Lung (tissue), 12 donors: ENCODE measurements around the gene XPR1. TPM values are rescaled to one million over a fixed set of nuclear protein-coding genes. Genes with fewer than 3 reads are reported as not detected.

Experiments used
- ATAC-seq: fragments of 200-7000 bp; cut with Tn5 transposase; one replicate; pipeline ENCODE4 v1.9.1; 2020; ENCODE audit warnings: moderate number of reproducible peaks; ENCODE audit not compliant: insufficient read depth, low FRiP score
- DNase-seq, 3 donors: peaks; one replicate each; pipeline ENCODE4 v3.0.0-alpha.2; 2013 to 2017
- H3K27ac ChIP-seq, 2 donors: one replicate each; pipeline ENCODE4 v1.5.1; 2013; ENCODE audit warnings: mild to moderate bottlenecking in 2 of 2, moderate library complexity in 2 of 2, control low read depth in 1 of 2, inconsistent platforms in 1 of 2, low read depth in 1 of 2, low read length in 1 of 2
- H3K27me3 ChIP-seq, 3 donors: one replicate each; pipeline ENCODE4 v1.5.1; 2013; ENCODE audit warnings: low read length in 2 of 3; ENCODE audit not compliant: control insufficient read depth in 3 of 3, insufficient read depth in 3 of 3
- H3K36me3 ChIP-seq, 4 donors: one replicate each; pipeline ENCODE4 v1.5.1; 2013; ENCODE audit warnings: low read length in 4 of 4, mild to moderate bottlenecking in 1 of 4, moderate library complexity in 1 of 4; ENCODE audit not compliant: control insufficient read depth in 4 of 4, insufficient read depth in 4 of 4
- H3K4me1 ChIP-seq, 5 donors: one replicate each; pipeline ENCODE4 v1.5.1; 2013; ENCODE audit warnings: low read length in 5 of 5, mild to moderate bottlenecking in 2 of 5, moderate library complexity in 1 of 5; ENCODE audit not compliant: control insufficient read depth in 5 of 5, insufficient read depth in 5 of 5
- H3K4me3 ChIP-seq: one replicate; pipeline ENCODE4 v1.5.1; 2013; ENCODE audit warnings: mild to moderate bottlenecking, control low read depth, moderate library complexity
- H3K9ac ChIP-seq, 2 donors: one replicate each; pipeline ENCODE4 v1.5.1; 2013; ENCODE audit warnings: low read length in 2 of 2, control low read depth in 1 of 2; ENCODE audit not compliant: insufficient read depth in 1 of 2
- H3K9me3 ChIP-seq, 4 donors: one replicate each; pipeline ENCODE4 v1.5.1; 2013; ENCODE audit warnings: low read length in 3 of 4, mild to moderate bottlenecking in 1 of 4, moderate library complexity in 1 of 4; ENCODE audit not compliant: control insufficient read depth in 4 of 4, insufficient read depth in 3 of 4
- CTCF ChIP-seq: IDR thresholded peaks from 2 replicates; pipeline ENCODE4 v1.5.1; 2012; ENCODE audit warnings: mild to moderate bottlenecking; ENCODE audit errors: control extremely low read depth, extremely low read depth
- WGBS, 2 donors: extraction: QIAGEN DNeasy Blood & Tissue Kit; methylation state at CpG; one replicate each; pipeline ENCODE4 v1.1.7; 2013; 5-methylcytosine and 5-hydroxymethylcytosine counted together
- polyA plus RNA-seq, 2 donors: library from polyadenylated mRNA; stranded (reverse); fragments of 200-250 nt; gene quantifications; one replicate each; pipeline ENCODE4 v1.2.1, GENCODE V29; 2013
- total RNA-seq, 2 donors: library from RNA; depleted of rRNA in 1 of 2; stranded (reverse); fragments of >200 nt in 1 of 2; gene quantifications; one replicate each; pipeline ENCODE4 v1.2.1, GENCODE V29; 2014 to 2021
- donor health status: control.
- donor health status: control.
- donor health status: Bipolar disorder and iron deficiency.
- donor health status: healthy.
- donor health status: DM: yes; HTN: yes; CAD: no.

The XPR1 gene
- total and polyA plus RNA-seq, 4 donors, result 7.4 to 44.0 (median 21.9) TPM

GRCh38 chr1:180793451-180793850 is 161.6 kb downstream of the XPR1 start:
- Histone ChIP-seq H3K27me3 (no peaks in the 10 kb centered on the region), H3K9ac (no peak overlapping the region), H3K9me3 (no peaks in the 10 kb centered on the region), H3K36me3 (peaks cover 0 to 3% (median 0%) of the 10 kb centered on the region in 4 donors), H3K27ac (no peak overlapping the region), H3K4me3 (no peak overlapping the region), H3K4me1 (peaks cover 0 to 7% (median 0%) of the 10 kb centered on the region in 5 donors)
- no peak for TF ChIP-seq CTCF
- no peak for ATAC-seq
- no peak for DNase-seq
- 49 to 56% methylated on average over 2 of the region's 2 CpGs for WGBS, 2 donors

GRCh38 chr1:180796897-180797640 is 165.2 kb downstream of the XPR1 start:
- Histone ChIP-seq H3K9me3 (no peaks in the 10 kb centered on the region), H3K9ac (no peak overlapping the region), H3K27me3 (no peaks in the 10 kb centered on the region), H3K4me1 (peaks cover 0 to 12% (median 0%) of the 10 kb centered on the region in 5 donors), H3K36me3 (no peaks in the 10 kb centered on the region), H3K27ac (no peak overlapping the region), H3K4me3 (no peak overlapping the region)
- 47 to 58% methylated on average over 1 of the region's 1 CpG for WGBS, 2 donors
- DNase-seq (no peak), ATAC-seq (no peak)
- TF ChIP-seq CTCF, result no peak

GRCh38 chr1:180800945-180801344 is 169.1 kb downstream of the XPR1 start:
- TF ChIP-seq CTCF, result no peak
- ATAC-seq, result no peak

DNA sequence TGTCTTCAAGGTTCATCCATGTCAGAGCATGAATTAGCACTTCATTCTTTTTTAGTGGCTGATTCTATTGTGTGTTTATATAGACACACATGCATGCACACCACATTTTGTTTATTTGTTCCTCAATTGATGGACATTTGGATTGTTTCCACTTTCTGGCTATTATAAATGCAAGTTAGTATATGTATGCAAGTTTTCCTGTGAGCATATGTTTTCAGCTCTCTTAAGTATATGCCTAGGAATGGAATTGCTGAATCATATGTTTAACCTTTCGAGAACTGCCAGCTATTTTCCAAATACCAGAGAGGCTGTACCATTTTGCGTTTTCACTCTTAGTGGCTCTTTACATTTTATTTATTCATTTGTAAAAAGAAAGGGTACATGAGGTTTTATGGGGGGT is 171.0 kb downstream of the XPR1 start:
- Histone ChIP-seq H3K4me1 (peaks cover 0 to 9% (median 0%) of the 10 kb centered on the region in 5 donors), H3K36me3 (peaks cover 0 to 5% (median 1%) of the 10 kb centered on the region in 4 donors), H3K9me3 (no peaks in the 10 kb centered on the region), H3K4me3 (no peak overlapping the region), H3K27ac (no peak overlapping the region), H3K9ac (no peak overlapping the region), H3K27me3 (no peaks in the 10 kb centered on the region)
- DNase-seq (no peak), ATAC-seq (no peak)
- WGBS, 2 donors, result 96 to 98% methylated on average over 2 of the region's 2 CpGs
- no peak for TF ChIP-seq CTCF

More at GRCh38 chr1:180800945-180801344, 169.1 kb downstream of the XPR1 start:
- Histone ChIP-seq H3K27me3 (no peaks in the 10 kb centered on the region), H3K36me3 (peaks cover 0 to 5% (median 0%) of the 10 kb centered on the region in 4 donors), H3K27ac (no peak overlapping the region), H3K9ac (no peak overlapping the region), H3K4me1 (peaks cover 0 to 9% (median 0%) of the 10 kb centered on the region in 5 donors), H3K4me3 (no peak overlapping the region), H3K9me3 (no peaks in the 10 kb centered on the region)
- no peak for DNase-seq
- WGBS, 2 donors, result 83 to 85% methylated on average over 1 of the region's 1 CpG
